ENCODE results near the gene ARF6. TPM values are rescaled to one million over a fixed set of nuclear protein-coding genes. Genes with fewer than 3 reads are reported as not detected.

Gene ARF6
- total RNA-seq, 1 donor from 2014 or later: 61.5 TPM

- Histone ChIP-seq H3K27me3 (no peaks in the 10 kb centered on the region), H3K36me3 (no peaks in the 10 kb centered on the region), H3K4me1 (no peaks in the 10 kb centered on the region), H3K4me3 (no peak overlapping the region), H3K9me3 (no peaks in the 10 kb centered on the region), H3K27ac (no peak overlapping the region)
- no peak for ATAC-seq
- DNase-seq: no peak
- intact Hi-C loops (cut with DNase I): no loop called here
- no peak for TF ChIP-seq CTCF (IDR thresholded peaks at IDR 0.05)
Measured at GRCh38 chr14:49924852-49925251, 32.0 kb downstream of the ARF6 start.

GRCh38 chr14:49926803-49927202 is 33.9 kb downstream of the ARF6 start:
- Histone ChIP-seq H3K4me3 (no peak overlapping the region), H3K36me3 (no peaks in the 10 kb centered on the region), H3K27me3 (no peaks in the 10 kb centered on the region), H3K9me3 (no peaks in the 10 kb centered on the region), H3K4me1 (no peaks in the 10 kb centered on the region), H3K27ac (no peak overlapping the region)
- intact Hi-C loops (cut with DNase I): no loop called here
- DNase-seq: no peak
- TF ChIP-seq CTCF (IDR thresholded peaks at IDR 0.05): no peak
- ATAC-seq: no peak

GRCh38 chr14:49928015-49928414 is 35.1 kb downstream of the ARF6 start:
- H3K27ac ChIP-seq: no peak overlapping the region
- no peak for DNase-seq
- intact Hi-C loops (cut with DNase I): no loop called here

GRCh38 chr14:49930720-49931119 is 37.8 kb downstream of the ARF6 start:
- no peak for ATAC-seq
- intact Hi-C loops (cut with DNase I): no loop called here

More at GRCh38 chr14:49928015-49928414, 35.1 kb downstream of the ARF6 start:
- Histone ChIP-seq H3K4me1 (no peaks in the 10 kb centered on the region), H3K9me3 (no peaks in the 10 kb centered on the region), H3K27me3 (no peaks in the 10 kb centered on the region), H3K36me3 (no peaks in the 10 kb centered on the region), H3K4me3 (no peak overlapping the region)
- ATAC-seq: no peak
- TF ChIP-seq CTCF (IDR thresholded peaks at IDR 0.05): no peak

GRCh38 chr14:49931523-49931922 is 38.6 kb downstream of the ARF6 start:
- no peak for DNase-seq
- Histone ChIP-seq H3K4me1 (no peaks in the 10 kb centered on the region), H3K36me3 (no peaks in the 10 kb centered on the region), H3K9me3 (no peaks in the 10 kb centered on the region), H3K4me3 (no peak overlapping the region), H3K27ac (no peak overlapping the region), H3K27me3 (no peaks in the 10 kb centered on the region)
- intact Hi-C loops (cut with DNase I): no loop called here
- no peak for ATAC-seq
- TF ChIP-seq CTCF (IDR thresholded peaks at IDR 0.05): no peak

More at GRCh38 chr14:49930720-49931119, 37.8 kb downstream of the ARF6 start:
- no peak for DNase-seq
- Histone ChIP-seq H3K4me1 (no peaks in the 10 kb centered on the region), H3K4me3 (no peak overlapping the region), H3K36me3 (no peaks in the 10 kb centered on the region), H3K9me3 (no peaks in the 10 kb centered on the region), H3K27ac (no peak overlapping the region), H3K27me3 (no peaks in the 10 kb centered on the region)
- TF ChIP-seq CTCF (IDR thresholded peaks at IDR 0.05): no peak

- TF ChIP-seq CTCF (IDR thresholded peaks at IDR 0.05): no peak
- no peaks in the 10 kb centered on the region for H3K27me3 ChIP-seq
- no peak overlapping the region for H3K27ac ChIP-seq
- H3K4me1 ChIP-seq: no peaks in the 10 kb centered on the region
- no peaks in the 10 kb centered on the region for H3K9me3 ChIP-seq
- intact Hi-C loops (cut with DNase I): no loop called here
- H3K36me3 ChIP-seq: no peaks in the 10 kb centered on the region
- no peak overlapping the region for H3K4me3 ChIP-seq
- DNase-seq (no peak), ATAC-seq (no peak)
Measured at GRCh38 chr14:49933128-49933527, 40.2 kb downstream of the ARF6 start.
